ENCODE results near the gene TPCN2. TPM values are rescaled to one million over a fixed set of nuclear protein-coding genes. Genes with fewer than 3 reads are reported as not detected.

The TPCN2 gene
- total RNA-seq, 4 donors from 2014 or later = 5.6 to 54.6 (median 17.7) TPM

DNA sequence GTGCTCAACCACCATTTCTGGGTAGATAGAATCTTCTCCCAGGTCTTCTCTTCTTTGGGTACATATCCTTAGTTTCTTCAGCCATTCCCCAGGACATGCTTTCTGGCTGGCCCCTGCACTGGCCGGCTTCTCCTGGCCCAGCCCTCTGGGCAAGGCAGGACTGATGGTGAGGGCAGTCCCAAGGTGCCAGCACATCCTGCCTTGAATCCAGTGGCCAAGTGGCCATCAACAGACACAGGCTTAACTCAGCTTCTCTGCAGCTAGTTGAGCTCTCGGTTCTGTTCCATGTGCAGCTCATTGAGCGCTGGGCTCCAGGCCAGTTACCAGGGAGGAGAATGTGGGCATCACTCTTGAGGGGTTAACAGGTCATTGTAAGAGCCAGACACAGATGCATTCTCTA lies 124.6 kb downstream of the TPCN2 start:
- TF ChIP-seq CTCF (IDR thresholded peaks at IDR 0.05) (no peak), POLR2A (IDR thresholded peaks at IDR 0.05) (no peak)
- intact Hi-C loops (cut with DNase I; ENCODE audit: low total_unique reads) = no loop called here

DNA sequence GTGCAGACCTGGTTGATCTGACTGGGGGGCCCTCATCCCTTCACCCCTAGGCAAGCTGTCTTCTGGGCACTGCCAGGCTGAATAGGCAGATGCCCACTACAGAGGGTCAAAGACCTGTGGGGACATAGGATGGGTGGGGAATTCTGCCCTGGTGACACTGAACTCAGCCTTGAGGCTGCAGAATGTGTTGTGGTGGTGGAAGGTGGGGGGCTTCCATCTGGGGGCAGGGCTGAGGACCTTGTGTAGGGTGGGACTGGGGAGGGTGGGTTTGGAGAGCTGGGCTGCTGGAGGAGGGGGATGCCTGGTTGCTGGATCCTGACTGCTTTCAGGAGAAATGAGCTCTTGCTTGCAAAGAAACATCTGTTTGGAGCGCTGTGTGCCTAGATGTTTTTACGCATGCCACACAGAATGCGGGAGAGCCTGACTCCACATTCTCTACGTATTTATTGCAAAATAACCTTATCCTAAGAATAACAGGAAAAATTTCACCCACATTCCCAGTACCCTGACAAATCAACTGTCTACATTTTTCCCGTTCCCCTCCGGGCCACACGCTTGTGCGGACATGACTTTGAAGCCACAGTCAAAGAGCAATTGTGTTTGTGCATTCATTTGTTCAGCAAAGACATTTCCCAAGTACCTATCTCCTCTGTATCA lies 125.3 kb downstream of the TPCN2 start:
- Histone ChIP-seq H3K4me3 (no peak overlapping the region), H3K4me1 (no peaks in the 10 kb centered on the region), H3K27ac (no peak overlapping the region), H3K9me3 (no peaks in the 10 kb centered on the region), H3K27me3 (no peaks in the 10 kb centered on the region), H3K36me3 (no peaks in the 10 kb centered on the region)
- no peak for TF ChIP-seq CTCF (IDR thresholded peaks at IDR 0.05)
- no peak for TF ChIP-seq POLR2A (IDR thresholded peaks at IDR 0.05)
- no peak for DNase-seq
- intact Hi-C loops (cut with DNase I; ENCODE audit: low total_unique reads) = no loop called here

More for the DNA sequence above, 124.6 kb downstream of the TPCN2 start:
- Histone ChIP-seq H3K9me3 (no peaks in the 10 kb centered on the region), H3K27me3 (no peaks in the 10 kb centered on the region), H3K27ac (no peak overlapping the region), H3K36me3 (no peaks in the 10 kb centered on the region), H3K4me3 (no peak overlapping the region), H3K4me1 (no peaks in the 10 kb centered on the region)
- DNase-seq = no peak

GRCh38 chr11:69174841-69175240 lies 126.1 kb downstream of the TPCN2 start:
- H3K4me1 ChIP-seq = no peaks in the 10 kb centered on the region
- H3K9me3 ChIP-seq = no peaks in the 10 kb centered on the region
- TF ChIP-seq CTCF (IDR thresholded peaks at IDR 0.05) (no peak), POLR2A (IDR thresholded peaks at IDR 0.05) (no peak)
- no peak for DNase-seq
- H3K27ac ChIP-seq = no peak overlapping the region
- H3K27me3 ChIP-seq = no peaks in the 10 kb centered on the region
- no peak overlapping the region for H3K4me3 ChIP-seq
- intact Hi-C loops (cut with DNase I; ENCODE audit: low total_unique reads) = no loop called here
- no peaks in the 10 kb centered on the region for H3K36me3 ChIP-seq

DNA sequence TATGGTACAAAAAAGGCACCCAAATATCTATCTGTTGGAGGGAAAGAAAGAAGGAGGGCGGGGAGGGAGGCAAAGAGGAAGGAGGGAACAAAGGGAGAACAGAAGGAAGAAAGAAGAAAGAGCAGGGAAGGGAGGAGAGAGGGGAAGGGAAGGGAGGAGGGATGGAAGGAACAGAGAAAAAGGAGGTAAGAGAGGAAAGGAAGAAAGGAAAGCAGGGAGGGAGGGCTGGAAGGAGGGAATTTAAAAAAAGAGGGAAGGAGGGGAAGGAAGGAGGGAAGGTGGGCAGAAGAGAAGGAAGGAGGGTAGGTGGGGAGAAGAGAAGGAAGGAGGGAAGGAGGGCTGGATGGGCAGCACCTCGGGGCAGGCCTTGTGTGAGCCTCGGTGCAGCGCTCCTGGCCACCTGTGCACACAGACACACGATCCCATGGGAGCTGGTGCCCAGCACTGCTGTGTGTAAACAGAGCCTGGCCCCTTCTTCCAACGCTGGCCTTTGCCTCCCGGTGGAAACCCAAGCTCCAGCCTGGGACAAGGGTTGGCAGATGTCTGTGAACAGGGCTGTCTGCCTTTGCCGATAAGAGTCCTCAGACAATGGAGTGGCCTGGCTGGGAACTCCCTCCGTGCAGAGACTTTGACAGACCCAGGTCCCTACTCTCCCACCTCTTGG lies 130.2 kb downstream of the TPCN2 start:
- no peaks in the 10 kb centered on the region for H3K36me3 ChIP-seq
- no peak for DNase-seq
- H3K27ac ChIP-seq = no peak overlapping the region
- no peaks in the 10 kb centered on the region for H3K9me3 ChIP-seq
- intact Hi-C loops (cut with DNase I; ENCODE audit: low total_unique reads) = no loop called here
- H3K4me3 ChIP-seq = no peak overlapping the region
- H3K4me1 ChIP-seq = no peaks in the 10 kb centered on the region
- TF ChIP-seq CTCF (IDR thresholded peaks at IDR 0.05) = no peak
- no peak for TF ChIP-seq POLR2A (IDR thresholded peaks at IDR 0.05)
- no peaks in the 10 kb centered on the region for H3K27me3 ChIP-seq

- Histone ChIP-seq H3K9me3 (no peaks in the 10 kb centered on the region), H3K36me3 (no peaks in the 10 kb centered on the region), H3K27ac (no peak overlapping the region), H3K27me3 (no peaks in the 10 kb centered on the region), H3K4me1 (no peaks in the 10 kb centered on the region), H3K4me3 (no peak overlapping the region)
- TF ChIP-seq CTCF (IDR thresholded peaks at IDR 0.05) (no peak), POLR2A (IDR thresholded peaks at IDR 0.05) (no peak)
- intact Hi-C loops (cut with DNase I; ENCODE audit: low total_unique reads) = no loop called here
- DNase-seq = no peak
Observed at GRCh38 chr11:69180226-69180625, 131.5 kb downstream of the TPCN2 start.
